GM12878 (cell line): ENCODE results near the gene WDSUB1. TPM values are rescaled to one million over a fixed set of nuclear protein-coding genes. Genes with fewer than 3 reads are reported as not detected.

Source experiments
- ATAC-seq: fragments of 200-7000 bp; cut with Tn5 transposase; 3 replicates; pipeline ENCODE4 v1.9.1; 2020; ENCODE audit warnings: mild to moderate bottlenecking, moderate library complexity
- BruUV-seq: library from RNA; stranded (reverse); fragments of 400-500 nt; replicated peaks from 2 replicates; lab custom pipeline; 2021; lab: Mats Ljungman, UMichigan
- CTCF ChIA-PET: fragments of 300-600 bp; sonication (Branson Sonifier 250); formaldehyde crosslinking; extraction: SDS; loops from one replicate; lab custom pipeline; 2021; ENCODE audit warnings: inconsistent platforms; lab: Yijun Ruan, JAX
- POLR2A ChIA-PET: fragments of 350-600 bp; formaldehyde crosslinking; extraction: SDS; loops from one replicate; lab custom pipeline; 2021; ENCODE audit warnings: inconsistent platforms; lab: Charles Lee
- RAD21 ChIA-PET: fragments of 300-600 bp; sonication (Branson Sonifier 250); formaldehyde crosslinking; loops from one replicate; lab custom pipeline; 2023; ENCODE audit warnings: antibody characterized with exemption; ENCODE audit not compliant: unreplicated experiment; lab: Charles Lee
- SMC1A ChIA-PET: fragments of 300-600 bp; sonication (Branson Sonifier 250); formaldehyde crosslinking; loops from one replicate; lab custom pipeline; 2023; ENCODE audit not compliant: unreplicated experiment, uncharacterized antibody; lab: Charles Lee
- DNase-seq: peaks from one replicate; pipeline ENCODE4 v3.0.0-alpha.2; 2011; ENCODE audit warnings: low read depth, low spot score
- FAIRE-seq: peaks from 3 replicates; lab custom pipeline; 2011; peaks lifted over from hg19 to GRCh38; lab: Jason Lieb, UNC
- H2AFZ ChIP-seq: 2 replicates; pipeline ENCODE4 v1.6.0; 2011; ENCODE audit warnings: low read depth, low read length, control low read depth; ENCODE audit not compliant: control insufficient read depth
- H3K27ac ChIP-seq: 2 replicates; pipeline ENCODE4 v1.5.1; 2011; ENCODE audit warnings: control low read depth; ENCODE audit not compliant: control insufficient read depth, insufficient read depth
- H3K27me3 ChIP-seq, 2 experiments: replicated peaks in 1 of 2; 2 replicates each; pipeline versions ENCODE4 v1.6.0 to v1.6.1; 2011; ENCODE audit warnings: low read length in 1 of 2; ENCODE audit not compliant: control insufficient read depth in 2 of 2, insufficient read depth in 2 of 2
- H3K36me3 ChIP-seq, 2 experiments: 2 replicates each; pipeline ENCODE4 v1.5.1; 2011; ENCODE audit warnings: low read length in 1 of 2; ENCODE audit not compliant: control insufficient read depth in 2 of 2, insufficient read depth in 2 of 2
- H3K4me1 ChIP-seq: 2 replicates; pipeline ENCODE4 v1.6.1; 2011; ENCODE audit warnings: mild to moderate bottlenecking, low read length, moderate library complexity, mixed read lengths; ENCODE audit not compliant: control insufficient read depth, insufficient read depth
- H3K4me2 ChIP-seq: 2 replicates; pipeline ENCODE4 v1.6.0; 2011; ENCODE audit warnings: control low read depth; ENCODE audit not compliant: control insufficient read depth, insufficient read depth
- H3K4me3 ChIP-seq: fragments of 200-600 bp; sonication (generic); 2 replicates; pipeline ENCODE4 v1.5.1; 2016
- H3K79me2 ChIP-seq: 2 replicates; pipeline ENCODE4 v1.6.0; 2011; ENCODE audit warnings: low read length; ENCODE audit not compliant: control insufficient read depth, insufficient read depth
- H3K9ac ChIP-seq: 2 replicates; pipeline ENCODE4 v1.8.0; 2011; ENCODE audit warnings: low read length, control low read depth, mixed read lengths; ENCODE audit not compliant: control insufficient read depth, insufficient read depth
- H3K9me3 ChIP-seq: replicated peaks from 3 replicates; pipeline ENCODE4 v1.5.1; 2011; ENCODE audit warnings: mild to moderate bottlenecking, low read length; ENCODE audit not compliant: control insufficient read depth, insufficient read depth
- H4K20me1 ChIP-seq: 2 replicates; pipeline ENCODE4 v1.6.0; 2011; ENCODE audit not compliant: control insufficient read depth, insufficient read depth
- CHD1 ChIP-seq: IDR thresholded peaks from 2 replicates; pipeline ENCODE4 v1.6.1; 2012; ENCODE audit warnings: low read depth, low read length, improper control_type of control experiment
- FOXM1 ChIP-seq: IDR thresholded peaks from 2 replicates; pipeline ENCODE4 v1.6.1; 2012; ENCODE audit warnings: low read depth, mild to moderate bottlenecking, inconsistent platforms, low read length, moderate library complexity
- HDGF ChIP-seq: fragments of 450-650 bp; IDR thresholded peaks from 2 replicates; pipeline ENCODE4 v1.6.1; 2016; ENCODE audit warnings: antibody characterized with exemption
- JUNB ChIP-seq: IDR thresholded peaks from 2 replicates; pipeline ENCODE4 v1.6.1; 2016; ENCODE audit warnings: antibody characterized with exemption, mild to moderate bottlenecking
- RUNX3 ChIP-seq: IDR thresholded peaks from 2 replicates; pipeline ENCODE4 v1.6.1; 2012; ENCODE audit warnings: low read length, inconsistent platforms
- TBL1XR1 ChIP-seq: IDR thresholded peaks from 2 replicates; pipeline ENCODE4 v1.6.1; 2012; ENCODE audit warnings: low read depth, low read length, improper control_type of control experiment
- TCF7 ChIP-seq: IDR thresholded peaks from 2 replicates; pipeline ENCODE4 v1.6.1; 2014; ENCODE audit warnings: antibody characterized with exemption, borderline replicate concordance
- WGBS: methylation state at CpG from one replicate; pipeline ENCODE4 v1.1.6; 2016; ENCODE audit warnings: low lambda C conversion rate; ENCODE audit not compliant: insufficient replicate concordance, insufficient coverage; ENCODE audit errors: missing lambda C conversion rate; 5-methylcytosine and 5-hydroxymethylcytosine counted together
- in situ Hi-C: fragments of 300-500 bp; cut with MboI; formaldehyde crosslinking; loops from 9 replicates; pipeline ENCODE4 v1.14.3; 2018; ENCODE audit warnings: mixed read lengths
- intact Hi-C: fragments of 100-400 bp; cut with micrococcal nuclease; formaldehyde crosslinking; loops from one replicate; pipeline ENCODE4 v1.14.2; 2022; ENCODE audit not compliant: unreplicated experiment
- polyA plus RNA-seq, 11 experiments: library from polyadenylated mRNA; depleted of rRNA in 4 of 11; unstranded in 6 of 11; stranded (reverse) in 5 of 11; fragments of >200 nt; fragmentation: Nextera tagmentation in 4 of 11; fragmentation: Illumina TruSeq in 1 of 11; extraction: Ambion mirVana in 4 of 11; extraction: Trizol in 1 of 11; gene quantifications; 1 replicate in 1 of 11; 2 replicates in 10 of 11; pipeline versions ENCODE4 v1.2.1 to v1.2.3, GENCODE V29; 2011 to 2016; ENCODE audit warnings: inconsistent platforms in 2 of 11, missing spikeins in 2 of 11, low read depth in 1 of 11
- total RNA-seq, 4 experiments: library from RNA; depleted of rRNA in 3 of 4; stranded (reverse); fragments of >200 nt in 3 of 4; fragmentation: Illumina TruSeq in 1 of 4; extraction: Trizol in 1 of 4; gene quantifications; 2 replicates each; pipeline versions ENCODE4 v1.2.1 to v1.2.3, GENCODE V29; 2013 to 2021
- TF ChIP-seq, protein P1 (sequence below): IDR thresholded peaks from 2 replicates; pipeline ENCODE4 v1.6.1; 2011; ENCODE audit warnings: low read depth, mild to moderate bottlenecking, low read length, moderate library complexity, borderline replicate concordance; ENCODE audit errors: extremely low read depth

Gene WDSUB1
- total and polyA plus RNA-seq, 10 of the 15 experiments (the other 5 are each of a cell fraction or from before 2014, with no cell fraction given) = 4.4 to 12.7 (median 7.6) TPM

DNA sequence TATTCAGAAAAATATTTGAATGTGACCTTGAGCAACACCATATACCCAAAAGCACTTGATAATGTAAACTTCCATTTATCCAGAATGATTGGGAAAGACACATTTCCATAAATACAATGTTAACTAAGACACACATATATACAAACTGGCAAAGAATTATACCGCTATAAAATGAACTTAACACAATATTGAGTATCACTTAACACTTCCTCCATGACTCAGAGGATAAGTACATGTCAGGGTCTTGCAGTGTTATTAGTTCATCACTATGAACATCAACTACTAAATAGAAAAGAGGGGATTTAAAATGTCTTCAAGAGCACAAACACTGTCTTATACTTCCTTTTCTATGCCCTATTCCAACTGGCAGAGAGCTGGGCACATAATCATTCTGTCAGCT lies 18.6 kb downstream of the WDSUB1 start (continued):
- no peak for TF ChIP-seq TBL1XR1
- TF ChIP-seq TCF7 = no peak
- no peak for TF ChIP-seq CHD1
- TF ChIP-seq HDGF = no peak

DNA sequence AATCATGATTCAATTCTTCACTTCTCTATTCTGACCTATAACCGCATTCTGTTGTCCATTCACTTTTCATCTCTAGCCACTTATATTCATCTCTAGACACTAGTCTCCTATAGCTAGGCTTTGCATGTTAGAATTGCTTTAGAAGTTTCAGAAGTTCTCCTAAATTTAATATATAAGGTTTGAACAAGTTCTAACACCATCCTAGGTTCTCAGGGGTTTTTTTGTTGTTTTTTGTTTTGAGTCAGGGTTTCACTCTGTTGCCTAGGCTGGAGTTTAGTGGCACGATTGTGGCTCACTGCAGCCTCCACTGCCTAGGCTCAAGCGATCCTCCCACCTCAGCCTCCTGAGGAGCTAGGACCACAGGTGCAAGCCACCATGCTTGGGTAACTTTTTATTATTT lies 19.9 kb downstream of the WDSUB1 start:
- in situ Hi-C loops = no loop called here
- Histone ChIP-seq H3K79me2 (no peaks in the 10 kb centered on the region), H3K4me3 (no peak overlapping the region), H3K27ac (no peak overlapping the region), H3K9ac (no peak overlapping the region), H4K20me1 (no peaks in the 10 kb centered on the region), H3K36me3 (no peaks in the 10 kb centered on the region), H3K4me2 (no peak overlapping the region), H3K27me3 (no peaks in the 10 kb centered on the region), H3K9me3 (no peaks in the 10 kb centered on the region; the same call in 2 of the 3 replicates), H2AFZ (no peak overlapping the region), H3K4me1 (no peaks in the 10 kb centered on the region)
- WGBS = 19% methylated on average over 3 of the region's 3 CpGs
- POLR2A ChIA-PET = no interaction called here
- intact Hi-C loops = no loop called here
- SMC1A ChIA-PET = interaction anchor here (1.2 kb wide), 1 partner anchor 8 kb away, joined by 3 read pairs; no protein-coding TSS in a partner anchor
- RAD21 ChIA-PET = no interaction called here
- 0 out of 2 replicates have a peak, but pooled peaks have one; percentile 24 for TF ChIP-seq JUNB
- peak; percentile 47; the same call in 1 of the 2 replicates for TF ChIP-seq RUNX3
- TF ChIP-seq, protein P1, sequence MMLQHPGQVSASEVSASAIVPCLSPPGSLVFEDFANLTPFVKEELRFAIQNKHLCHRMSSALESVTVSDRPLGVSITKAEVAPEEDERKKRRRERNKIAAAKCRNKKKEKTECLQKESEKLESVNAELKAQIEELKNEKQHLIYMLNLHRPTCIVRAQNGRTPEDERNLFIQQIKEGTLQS = no peak
- TF ChIP-seq FOXM1 = 0 out of 2 replicates have a peak, but pooled peaks have one; percentile 16
- peak; percentile 67 for ATAC-seq
- no peak for DNase-seq
- CTCF ChIA-PET = no interaction called here
- FAIRE-seq = no peak
- BruUV-seq = no TSS peak
